Breast epithelium (tissue), 4 donors: ENCODE data around the gene PASK. TPM values are rescaled to one million over a fixed set of nuclear protein-coding genes. Genes with fewer than 3 reads are reported as not detected.

Experiments
- DNase-seq, 2 donors: peaks; one replicate each; pipeline ENCODE4 v3.0.0-alpha.2; 2019; ENCODE audit warnings: low spot score in 2 of 2
- H3K27ac ChIP-seq, 2 donors: fragments of 200-600 bp; sonication (generic) in 1 of 2; one replicate each; pipeline ENCODE4 v1.5.1; 2016 to 2019; ENCODE audit warnings: mild to moderate bottlenecking in 1 of 2
- H3K27me3 ChIP-seq, 2 donors: fragments of 200-600 bp; sonication (generic) in 1 of 2; one replicate each; pipeline versions ENCODE4 v1.5.1 to v1.6.0; 2017 to 2019; ENCODE audit warnings: control low read depth in 1 of 2, mild to moderate bottlenecking in 1 of 2
- H3K36me3 ChIP-seq: fragments of 200-600 bp; one replicate; pipeline ENCODE4 v1.5.1; 2019
- H3K4me1 ChIP-seq, 2 donors: fragments of 200-600 bp; sonication (generic); one replicate each; pipeline ENCODE4 v1.5.1; 2016 to 2019; ENCODE audit warnings: control low read depth in 1 of 2
- H3K4me3 ChIP-seq, 3 donors: fragments of 200-600 bp; sonication (generic); 1 replicate in 2 of 3; 2 replicates in 1 of 3; pipeline ENCODE4 v1.5.1; 2016 to 2019; ENCODE audit warnings: mild to moderate bottlenecking in 3 of 3, moderate library complexity in 2 of 3
- H3K9me3 ChIP-seq, 2 donors: fragments of 200-600 bp; sonication (generic) in 1 of 2; one replicate each; pipeline ENCODE4 v1.5.1; 2016 to 2019; ENCODE audit warnings: control low read depth in 1 of 2
- POLR2A ChIP-seq: fragments of 450-650 bp; IDR thresholded peaks from one replicate; pipeline ENCODE4 v1.6.1; 2016; ENCODE audit warnings: antibody characterized with exemption, mild to moderate bottlenecking, moderate library complexity
- POLR2AphosphoS5 ChIP-seq, 3 donors: sonication (generic); formaldehyde crosslinking; IDR thresholded peaks; one replicate each; pipeline ENCODE4 v1.6.1; 2017; ENCODE audit warnings: antibody characterized with exemption in 3 of 3
- intact Hi-C: fragments of 100-400 bp; cut with DNase I; formaldehyde crosslinking; loops from one replicate; pipeline ENCODE4 v1.15.1; 2023; ENCODE audit warnings: low total_unique reads
- total RNA-seq, 3 donors: library from RNA; depleted of rRNA; stranded (reverse); fragments of >200 nt; gene quantifications; one replicate each; pipeline ENCODE4 v1.1.0, GENCODE V29; 2016
- TF ChIP-seq, protein P1 (sequence below), 3 donors: fragments of 450-650 bp; IDR thresholded peaks; one replicate each; pipeline ENCODE4 v1.5.1; 2016 to 2017; ENCODE audit warnings: antibody characterized with exemption in 3 of 3, mild to moderate bottlenecking in 3 of 3, moderate library complexity in 3 of 3

Gene PASK
- total RNA-seq, 3 donors from 2014 or later: 4.3 to 7.3 (median 6.6) TPM

- no peak for TF ChIP-seq POLR2A
- TF ChIP-seq, protein P1, sequence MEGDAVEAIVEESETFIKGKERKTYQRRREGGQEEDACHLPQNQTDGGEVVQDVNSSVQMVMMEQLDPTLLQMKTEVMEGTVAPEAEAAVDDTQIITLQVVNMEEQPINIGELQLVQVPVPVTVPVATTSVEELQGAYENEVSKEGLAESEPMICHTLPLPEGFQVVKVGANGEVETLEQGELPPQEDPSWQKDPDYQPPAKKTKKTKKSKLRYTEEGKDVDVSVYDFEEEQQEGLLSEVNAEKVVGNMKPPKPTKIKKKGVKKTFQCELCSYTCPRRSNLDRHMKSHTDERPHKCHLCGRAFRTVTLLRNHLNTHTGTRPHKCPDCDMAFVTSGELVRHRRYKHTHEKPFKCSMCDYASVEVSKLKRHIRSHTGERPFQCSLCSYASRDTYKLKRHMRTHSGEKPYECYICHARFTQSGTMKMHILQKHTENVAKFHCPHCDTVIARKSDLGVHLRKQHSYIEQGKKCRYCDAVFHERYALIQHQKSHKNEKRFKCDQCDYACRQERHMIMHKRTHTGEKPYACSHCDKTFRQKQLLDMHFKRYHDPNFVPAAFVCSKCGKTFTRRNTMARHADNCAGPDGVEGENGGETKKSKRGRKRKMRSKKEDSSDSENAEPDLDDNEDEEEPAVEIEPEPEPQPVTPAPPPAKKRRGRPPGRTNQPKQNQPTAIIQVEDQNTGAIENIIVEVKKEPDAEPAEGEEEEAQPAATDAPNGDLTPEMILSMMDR (IDR thresholded peaks at IDR 0.05): no peak
- no peak for TF ChIP-seq POLR2AphosphoS5 (IDR thresholded peaks at IDR 0.05)
- H3K36me3 ChIP-seq: no peaks in the 10 kb centered on the region
- peak overlapping the region in 1 of 2 donors; percentile 82 for H3K27ac ChIP-seq
- DNase-seq: no peak
- no peaks in the 10 kb centered on the region for H3K9me3 ChIP-seq
- H3K27me3 ChIP-seq: no peaks in the 10 kb centered on the region
- peaks cover 0 to 8% of the 10 kb centered on the region in 2 donors for H3K4me1 ChIP-seq
- H3K4me3 ChIP-seq: peak overlapping the region in 2 of 3 donors; percentile 49 to 65
- intact Hi-C loops: no loop called here
Measured at GRCh38 chr2:241063587-241063986, 85.7 kb downstream of the PASK start.

- Histone ChIP-seq H3K4me3 (peak overlapping the region in 2 of 3 donors; percentile 49 to 65), H3K27me3 (no peaks in the 10 kb centered on the region), H3K36me3 (no peaks in the 10 kb centered on the region), H3K9me3 (no peaks in the 10 kb centered on the region), H3K27ac (peak overlapping the region; percentile 47 to 78), H3K4me1 (peaks cover 0 to 8% of the 10 kb centered on the region in 2 donors)
- TF ChIP-seq POLR2A (no peak), POLR2AphosphoS5 (IDR thresholded peaks at IDR 0.05) (no peak)
- TF ChIP-seq, protein P1 (IDR thresholded peaks at IDR 0.05): no peak
- intact Hi-C loops: no loop called here
- peak in 1 of 2 donors; percentile 18 for DNase-seq
Measured at GRCh38 chr2:241063093-241063551, 86.2 kb downstream of the PASK start.

- peak in 1 of 2 donors; percentile 35 for DNase-seq
- H3K4me3 ChIP-seq: peak overlapping the region in 2 of 3 donors; percentile 49 to 65
- no peaks in the 10 kb centered on the region for H3K36me3 ChIP-seq
- TF ChIP-seq, protein P1 (IDR thresholded peaks at IDR 0.05): no peak
- TF ChIP-seq POLR2A (no peak), POLR2AphosphoS5 (IDR thresholded peaks at IDR 0.05) (no peak)
- H3K9me3 ChIP-seq: no peaks in the 10 kb centered on the region
- H3K27ac ChIP-seq: peak overlapping the region; percentile 47 to 78
- peaks cover 0 to 8% of the 10 kb centered on the region in 2 donors for H3K4me1 ChIP-seq
- intact Hi-C loops: no loop called here
- H3K27me3 ChIP-seq: no peaks in the 10 kb centered on the region
Measured at GRCh38 chr2:241062389-241063092, 86.7 kb downstream of the PASK start.

DNA sequence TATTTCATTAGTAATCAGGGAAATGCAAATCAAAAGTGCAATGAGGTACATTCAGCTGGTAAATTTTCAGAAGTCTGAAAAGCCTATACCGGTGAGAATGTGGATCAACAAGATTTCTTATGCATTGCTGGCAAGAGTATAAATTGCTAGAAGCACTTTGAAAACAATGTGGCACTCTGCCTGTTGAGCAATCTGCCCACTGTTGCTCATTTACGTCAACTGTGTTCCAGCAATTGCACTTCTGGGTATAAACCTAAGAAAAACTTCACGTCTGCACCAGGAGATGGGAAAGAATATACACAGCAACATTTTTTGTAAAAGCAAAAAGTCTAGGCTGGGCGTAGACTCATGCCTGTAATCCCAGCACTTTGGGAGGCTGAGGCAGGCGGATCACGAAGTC is 88.0 kb downstream of the PASK start:
- intact Hi-C loops: no loop called here
- DNase-seq: peak in 1 of 2 donors; percentile 74

More for the DNA sequence above, 88.0 kb downstream of the PASK start:
- Histone ChIP-seq H3K4me1 (peaks cover 0 to 8% of the 10 kb centered on the region in 2 donors), H3K27me3 (no peaks in the 10 kb centered on the region), H3K36me3 (no peaks in the 10 kb centered on the region), H3K27ac (peak overlapping the region; percentile 34 to 47), H3K9me3 (no peaks in the 10 kb centered on the region), H3K4me3 (no peak overlapping the region)
- no peak for TF ChIP-seq POLR2A
- TF ChIP-seq, protein P1 (IDR thresholded peaks at IDR 0.05): no peak
- peak; percentile 16 to 17 (median 17) for TF ChIP-seq POLR2AphosphoS5 (IDR thresholded peaks at IDR 0.05)

Other genes starting within 250 kb of the PASK start
- under 1 TPM in 1 of 3 donors, not detected in 2; 0.33 TPM for gene CROCC2, start 243.1 kb downstream of the PASK start, total RNA-seq
- gene SNED1, start 150.9 kb downstream of the PASK start, total RNA-seq: 10 to 100 TPM; 27.1 to 46.9 (median 35.2) TPM
- gene MTERF4, start 47.2 kb downstream of the PASK start, total RNA-seq: 10 to 100 TPM; 35.7 to 54.6 (median 50.2) TPM
- gene PPP1R7, start 995 bp upstream of the PASK start, total RNA-seq: 10 to 100 TPM; 39.4 to 50.9 (median 43.6) TPM
- gene ANO7, start 39.2 kb upstream of the PASK start, total RNA-seq: 1 to 10 TPM in 1 of 3 donors, under 1 TPM in 1, not detected in 1; 0.98 to 1.6 TPM
- 100 to 1,000 TPM; 339 to 515 (median 383) TPM for gene HDLBP, start 166.2 kb upstream of the PASK start, total RNA-seq
- gene SEPTIN2, start 166.5 kb upstream of the PASK start, total RNA-seq: 100 to 1,000 TPM; 298 to 321 (median 299) TPM
- 10 to 100 TPM; 34.4 to 43.3 (median 40.3) TPM for gene FARP2, start 206.8 kb upstream of the PASK start, total RNA-seq